Panc1 (cell line): ENCODE results near the gene ARGLU1.

Experiments
- POLR2AphosphoS5 ChIP-seq: IDR thresholded peaks from 2 replicates; pipeline ENCODE4 v1.6.1; 2012; ENCODE audit warnings: mild to moderate bottlenecking, low read depth, low read length, moderate library complexity
- TCF7L2 ChIP-seq: IDR thresholded peaks from 2 replicates; pipeline ENCODE4 v1.6.1; 2011; ENCODE audit warnings: mild to moderate bottlenecking, low read depth, low read length, inconsistent platforms
- TF ChIP-seq, protein P1 (sequence below): fragments of 450-650 bp; IDR thresholded peaks from 2 replicates; pipeline ENCODE4 v1.5.1; 2017; ENCODE audit warnings: mild to moderate bottlenecking

DNA sequence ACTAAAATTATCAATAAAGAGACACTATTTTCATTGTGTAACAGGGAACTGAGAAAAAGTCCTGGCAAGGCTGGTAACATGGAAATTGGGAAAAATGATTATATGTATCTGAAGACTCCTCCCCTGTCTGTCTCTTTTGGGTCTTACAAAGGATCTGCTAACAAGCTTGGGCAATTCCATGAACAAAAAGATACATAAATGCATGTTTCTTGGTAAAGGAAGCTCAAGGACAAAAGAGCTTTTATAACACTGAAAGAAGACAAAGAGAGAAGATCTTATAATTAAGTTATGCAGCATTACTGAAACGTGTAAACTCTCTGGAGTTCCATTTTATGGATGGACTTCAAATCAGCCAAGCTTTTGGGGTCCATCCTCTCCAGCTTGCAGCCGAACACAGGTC lies 61.7 kb downstream of the ARGLU1 start:
- no peak for TF ChIP-seq POLR2AphosphoS5
- TF ChIP-seq, protein P1, sequence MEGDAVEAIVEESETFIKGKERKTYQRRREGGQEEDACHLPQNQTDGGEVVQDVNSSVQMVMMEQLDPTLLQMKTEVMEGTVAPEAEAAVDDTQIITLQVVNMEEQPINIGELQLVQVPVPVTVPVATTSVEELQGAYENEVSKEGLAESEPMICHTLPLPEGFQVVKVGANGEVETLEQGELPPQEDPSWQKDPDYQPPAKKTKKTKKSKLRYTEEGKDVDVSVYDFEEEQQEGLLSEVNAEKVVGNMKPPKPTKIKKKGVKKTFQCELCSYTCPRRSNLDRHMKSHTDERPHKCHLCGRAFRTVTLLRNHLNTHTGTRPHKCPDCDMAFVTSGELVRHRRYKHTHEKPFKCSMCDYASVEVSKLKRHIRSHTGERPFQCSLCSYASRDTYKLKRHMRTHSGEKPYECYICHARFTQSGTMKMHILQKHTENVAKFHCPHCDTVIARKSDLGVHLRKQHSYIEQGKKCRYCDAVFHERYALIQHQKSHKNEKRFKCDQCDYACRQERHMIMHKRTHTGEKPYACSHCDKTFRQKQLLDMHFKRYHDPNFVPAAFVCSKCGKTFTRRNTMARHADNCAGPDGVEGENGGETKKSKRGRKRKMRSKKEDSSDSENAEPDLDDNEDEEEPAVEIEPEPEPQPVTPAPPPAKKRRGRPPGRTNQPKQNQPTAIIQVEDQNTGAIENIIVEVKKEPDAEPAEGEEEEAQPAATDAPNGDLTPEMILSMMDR = no peak
- TF ChIP-seq TCF7L2 = no peak
